H7 (cell line): ENCODE measurements around the gene ARSA. TPM values are rescaled to one million over a fixed set of nuclear protein-coding genes. Genes with fewer than 3 reads are reported as not detected.

Source experiments
- DNase-seq: peaks from one replicate; pipeline ENCODE4 v3.0.0; 2012
- H3K27me3 ChIP-seq: 2 replicates; pipeline ENCODE4 v1.6.0; 2011; ENCODE audit warnings: mild to moderate bottlenecking, low read length; ENCODE audit not compliant: control insufficient read depth, insufficient read depth
- H3K36me3 ChIP-seq: replicated peaks from 2 replicates; pipeline ENCODE4 v1.5.1; 2011; ENCODE audit warnings: low read length; ENCODE audit not compliant: control insufficient read depth, insufficient read depth
- H3K4me3 ChIP-seq: 2 replicates; pipeline ENCODE4 v1.5.1; 2011; ENCODE audit warnings: low read depth, mild to moderate bottlenecking, control low read depth, low read length, moderate library complexity; ENCODE audit not compliant: insufficient read depth
- total RNA-seq: library from RNA; depleted of rRNA; stranded (reverse); fragments of >200 nt; shearing (Covaris generic); gene quantifications from 2 replicates; pipeline ENCODE4 v1.2.3, GENCODE V29; 2014; rRNA removed

Gene ARSA
- total RNA-seq: 9.5 and 11.3 TPM in 2 replicates

DNA sequence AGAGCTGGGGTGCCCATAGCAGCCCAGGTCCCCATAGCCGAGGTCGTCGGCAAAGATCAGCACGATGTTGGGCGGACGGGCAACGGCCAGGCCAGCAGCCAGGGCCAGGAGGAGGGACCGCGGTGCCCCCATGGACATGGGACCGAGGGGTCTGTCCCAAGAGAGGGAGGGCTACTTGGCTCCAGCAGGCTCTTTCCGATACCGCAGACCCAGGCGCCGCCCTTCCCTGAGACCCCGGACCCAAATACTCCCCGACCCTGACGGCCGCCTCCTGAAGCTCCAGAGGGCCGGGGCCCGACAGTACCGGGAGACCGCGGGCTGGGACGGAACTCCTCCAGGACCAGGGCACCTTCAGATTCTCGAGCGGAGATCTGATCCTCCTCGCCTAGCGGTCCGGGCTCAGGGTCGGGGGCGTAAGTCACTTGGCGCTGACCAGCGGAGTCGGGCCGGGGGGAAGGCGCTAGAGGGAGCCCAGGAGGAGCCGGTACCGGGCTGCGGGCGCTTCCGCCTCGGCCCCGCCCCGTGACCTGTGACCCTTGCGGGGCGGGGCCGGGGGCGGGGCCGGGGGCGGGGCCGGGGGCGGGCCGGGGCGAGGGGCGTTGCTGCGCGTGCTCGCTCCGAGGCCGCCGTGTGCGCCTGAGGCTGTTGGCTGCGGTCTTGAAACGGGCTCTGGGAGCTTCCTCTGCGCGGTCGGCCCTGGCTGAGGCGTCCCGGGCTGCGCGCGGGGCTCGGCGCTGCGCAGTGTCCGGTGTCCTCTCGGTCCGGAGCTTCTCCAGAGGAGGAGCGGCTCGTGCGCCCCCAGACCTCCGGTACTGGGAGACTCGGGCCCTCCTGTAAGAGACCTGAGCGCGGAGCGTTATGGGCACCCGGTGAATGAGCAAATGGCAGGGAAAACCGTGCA, at the start of gene ARSA:
Gene ARSA, minus strand, starts transcription at position 511 of the 901 bp plus-strand sequence. Its CDS starts 373 bp downstream, at position 138.
- Histone ChIP-seq H3K36me3 (no peaks in the 10 kb centered on the region), H3K4me3 (peak within 1 kb of the TSS; percentile 71), H3K27me3 (peaks cover 4% of the 10 kb centered on the region)
- peak; percentile 98 for DNase-seq

DNA sequence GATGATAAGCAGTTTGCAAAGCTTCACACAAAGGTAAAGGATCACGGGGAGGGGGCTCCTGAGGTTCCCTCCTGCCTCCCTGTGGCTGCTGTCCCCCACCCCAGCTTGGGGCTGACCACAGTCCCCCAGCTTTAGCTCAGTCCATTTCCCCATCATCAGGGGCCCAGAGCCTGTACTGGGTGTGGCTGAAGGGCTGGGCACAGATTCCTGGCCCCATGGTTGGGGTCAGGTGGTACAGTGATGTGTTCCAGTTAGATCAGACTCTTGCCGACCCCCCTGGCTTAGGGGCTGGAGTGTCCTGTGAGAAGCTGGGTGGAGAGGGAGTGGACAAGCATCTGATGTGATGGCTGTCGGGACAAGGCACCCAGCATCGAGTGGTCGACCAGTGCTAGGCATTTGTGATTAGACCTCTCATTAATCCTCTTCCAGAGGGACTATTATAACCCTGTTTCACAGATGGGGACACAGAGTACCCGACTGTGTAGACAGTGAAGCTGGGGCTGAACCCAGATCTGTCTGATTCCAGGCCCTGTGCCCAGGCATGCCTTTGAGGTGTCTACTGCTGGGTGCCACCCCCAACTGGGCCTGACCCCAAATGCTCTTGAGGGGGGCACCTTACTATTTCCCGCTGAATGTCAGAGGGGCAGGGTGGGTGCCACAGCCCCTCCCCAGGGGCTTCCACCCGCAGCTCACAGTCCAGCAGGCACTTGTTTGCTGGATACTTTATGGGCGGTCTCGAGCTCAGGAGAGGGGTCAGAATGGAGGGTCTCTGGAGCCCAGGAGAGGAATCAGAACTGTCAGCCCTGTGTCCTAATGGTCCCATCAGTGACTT, 48.9 kb upstream of the ARSA start:
- Histone ChIP-seq H3K27me3 (peaks cover 30% of the 10 kb centered on the region), H3K36me3 (no peaks in the 10 kb centered on the region), H3K4me3 (no peak overlapping the region)
- DNase-seq: no peak

DNA sequence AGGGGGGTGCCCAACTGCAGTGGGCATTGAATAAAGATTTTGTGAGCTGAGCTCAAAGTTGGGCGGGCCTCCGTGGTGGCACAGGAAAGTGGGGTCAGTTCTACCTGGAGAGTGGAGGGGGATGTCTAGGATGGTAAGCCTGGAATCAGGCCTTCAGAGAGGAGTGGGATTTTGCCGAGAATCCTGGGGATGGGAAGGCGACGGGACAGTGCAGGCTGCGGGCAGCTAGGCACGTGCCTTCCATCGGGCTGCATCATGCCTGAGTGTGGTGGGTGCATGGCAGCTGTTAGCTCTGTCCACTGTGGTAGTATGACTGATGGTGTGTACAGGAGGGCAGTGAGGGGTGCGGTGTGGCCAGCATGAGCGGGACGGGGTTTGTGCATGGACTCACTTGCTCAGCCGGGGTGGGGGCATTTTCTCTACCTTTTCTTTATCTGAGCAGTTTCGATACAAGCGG, 48.3 kb upstream of the ARSA start:
- H3K27me3 ChIP-seq: peaks cover 36% of the 10 kb centered on the region
- no peak overlapping the region for H3K4me3 ChIP-seq
- no peaks in the 10 kb centered on the region for H3K36me3 ChIP-seq
- no peak for DNase-seq

DNA sequence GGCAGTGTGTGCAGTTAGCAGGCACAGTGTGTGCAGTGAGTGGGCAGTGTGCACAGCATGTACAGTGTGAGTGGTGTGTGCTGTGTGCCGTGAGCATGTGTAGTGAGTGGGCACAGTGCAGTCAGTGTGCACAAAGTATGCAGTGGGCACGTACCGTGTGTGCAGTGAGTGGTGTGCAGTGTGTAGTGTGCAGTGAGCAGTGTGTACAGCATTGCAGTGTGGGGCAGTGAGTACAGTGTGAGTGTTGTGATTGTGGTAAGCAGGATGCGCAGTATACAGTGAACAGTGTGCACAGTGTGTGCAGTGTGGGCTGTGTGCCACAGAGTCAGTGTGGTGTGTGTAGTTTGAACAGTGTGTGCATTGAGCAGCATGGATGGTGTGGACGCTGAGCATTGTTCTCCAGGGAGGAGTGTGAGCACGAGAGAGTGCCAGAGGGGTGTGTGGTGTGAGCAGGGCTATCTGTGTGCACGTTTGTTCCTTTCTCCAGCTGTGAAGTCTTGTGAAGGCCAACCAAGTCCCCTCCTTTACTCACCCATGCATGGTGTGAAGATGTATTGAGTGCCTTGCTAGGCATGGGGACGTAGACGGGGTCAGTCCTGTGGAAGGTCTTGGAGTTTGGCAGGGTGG, 47.7 kb upstream of the ARSA start:
- H3K36me3 ChIP-seq: no peaks in the 10 kb centered on the region
- no peak for DNase-seq
- H3K4me3 ChIP-seq: peak overlapping the region; percentile 51
- H3K27me3 ChIP-seq: peaks cover 36% of the 10 kb centered on the region

DNA sequence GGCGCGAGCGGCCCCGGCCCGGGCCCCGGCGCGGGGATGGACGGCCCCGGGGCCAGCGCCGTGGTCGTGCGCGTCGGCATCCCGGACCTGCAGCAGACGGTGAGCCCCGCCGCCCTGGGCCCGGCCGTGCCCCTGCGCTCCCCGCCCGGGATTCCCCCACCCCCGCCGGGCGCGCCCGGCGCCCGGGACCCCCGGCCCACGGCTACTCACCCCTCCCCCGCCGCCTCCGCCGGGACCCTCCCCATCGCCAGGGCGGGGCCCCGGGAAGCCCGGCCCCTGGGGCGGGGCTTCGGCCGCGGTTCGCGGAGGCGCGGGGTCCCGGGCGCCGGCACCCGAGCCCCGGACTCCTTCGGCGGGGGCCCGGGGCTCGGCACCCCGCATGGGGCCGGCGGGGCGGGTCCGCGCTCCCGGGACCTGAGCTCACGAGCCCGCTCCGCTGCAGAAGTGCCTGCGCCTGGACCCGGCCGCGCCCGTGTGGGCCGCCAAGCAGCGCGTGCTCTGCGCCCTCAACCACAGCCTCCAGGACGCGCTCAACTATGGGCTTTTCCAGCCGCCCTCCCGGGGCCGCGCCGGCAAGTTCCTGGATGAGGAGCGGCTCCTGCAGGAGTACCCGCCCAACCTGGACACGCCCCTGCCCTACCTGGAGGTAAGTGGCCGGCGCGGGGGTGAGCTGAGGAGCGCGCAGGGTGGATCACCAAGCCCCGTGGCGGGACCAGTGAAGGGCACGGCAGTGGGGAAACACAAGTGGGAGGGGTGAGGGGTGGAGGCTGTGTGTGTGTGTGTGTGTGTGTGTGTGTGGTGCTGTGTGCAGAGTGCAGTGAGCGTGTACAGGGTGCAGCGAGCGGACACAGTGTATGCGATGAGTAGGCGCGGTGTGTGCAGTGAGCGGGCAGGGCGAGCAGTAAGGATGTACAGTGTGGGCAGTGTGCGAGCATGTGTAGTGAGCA, 46.9 kb upstream of the ARSA start:
- Histone ChIP-seq H3K27me3 (peaks cover 36% of the 10 kb centered on the region), H3K4me3 (peak overlapping the region; percentile 51), H3K36me3 (no peaks in the 10 kb centered on the region)
- DNase-seq: peak; percentile 99

DNA sequence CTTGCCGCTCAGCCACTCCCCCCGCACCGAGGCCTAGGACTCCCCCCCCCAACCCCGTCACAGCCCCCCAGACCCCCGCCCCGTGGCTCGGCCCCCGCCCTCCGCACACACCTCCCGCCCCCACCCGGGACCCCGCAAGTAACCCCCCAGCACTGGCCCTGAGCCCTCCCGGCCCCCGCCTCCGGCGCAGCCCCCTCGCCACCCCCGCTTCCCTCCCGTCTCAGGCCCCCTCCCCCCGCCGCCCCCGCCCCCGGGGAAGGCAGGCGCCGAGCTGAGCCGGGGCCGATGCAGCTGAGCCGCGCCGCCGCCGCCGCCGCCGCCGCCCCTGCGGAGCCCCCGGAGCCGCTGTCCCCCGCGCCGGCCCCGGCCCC, 46.2 kb upstream of the ARSA start:
- no peaks in the 10 kb centered on the region for H3K36me3 ChIP-seq
- peak overlapping the region; percentile 53 for H3K4me3 ChIP-seq
- DNase-seq: peak; percentile 94
- H3K27me3 ChIP-seq: peaks cover 36% of the 10 kb centered on the region

DNA sequence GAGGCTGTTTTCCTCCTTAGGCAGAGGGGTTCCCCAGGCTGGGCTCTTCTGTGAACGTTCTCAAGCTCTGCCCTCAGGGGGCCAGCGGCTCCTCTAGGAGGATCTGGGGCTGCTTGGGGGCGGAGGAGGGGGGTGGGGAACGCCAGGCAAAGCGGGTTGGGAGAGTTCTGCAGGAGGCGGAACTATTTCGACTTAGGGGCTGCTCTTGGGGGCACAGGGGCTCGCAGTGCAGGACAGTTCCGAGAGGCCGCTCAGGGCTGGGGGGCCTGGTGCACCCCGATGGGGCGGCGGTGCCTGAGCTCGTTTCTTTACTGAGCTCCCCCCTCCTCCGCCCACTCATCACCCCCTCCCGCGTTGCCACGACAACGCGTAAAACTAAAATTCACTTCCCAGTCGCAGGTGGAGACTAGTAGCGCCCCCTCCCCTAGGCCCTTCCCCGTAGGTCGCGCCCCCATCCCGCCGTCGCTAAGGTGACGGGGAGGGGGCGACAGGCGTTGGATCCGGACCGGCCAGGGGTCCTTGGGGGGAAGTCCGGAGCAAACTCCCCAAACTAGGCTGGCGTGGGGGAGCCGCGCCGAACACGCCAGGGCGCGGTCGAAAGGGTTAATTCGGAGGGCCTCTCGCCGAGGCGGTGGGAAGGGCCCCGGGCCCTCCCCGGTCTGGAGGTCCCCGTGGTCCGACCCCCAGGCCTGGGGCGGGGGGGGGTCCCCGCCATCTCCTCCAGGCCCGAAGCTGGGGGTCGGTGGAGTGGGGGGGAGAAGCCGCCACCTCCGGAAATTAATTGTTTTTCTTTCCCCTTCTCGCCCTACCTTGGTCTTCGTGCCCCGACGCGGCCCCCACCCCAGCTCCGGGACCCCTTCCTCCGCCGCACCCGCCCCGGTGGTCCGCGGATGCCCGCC, 45.5 kb upstream of the ARSA start:
- Histone ChIP-seq H3K27me3 (peaks cover 36% of the 10 kb centered on the region), H3K4me3 (peak overlapping the region; percentile 53), H3K36me3 (no peaks in the 10 kb centered on the region)
- DNase-seq: peak; percentile 91

DNA sequence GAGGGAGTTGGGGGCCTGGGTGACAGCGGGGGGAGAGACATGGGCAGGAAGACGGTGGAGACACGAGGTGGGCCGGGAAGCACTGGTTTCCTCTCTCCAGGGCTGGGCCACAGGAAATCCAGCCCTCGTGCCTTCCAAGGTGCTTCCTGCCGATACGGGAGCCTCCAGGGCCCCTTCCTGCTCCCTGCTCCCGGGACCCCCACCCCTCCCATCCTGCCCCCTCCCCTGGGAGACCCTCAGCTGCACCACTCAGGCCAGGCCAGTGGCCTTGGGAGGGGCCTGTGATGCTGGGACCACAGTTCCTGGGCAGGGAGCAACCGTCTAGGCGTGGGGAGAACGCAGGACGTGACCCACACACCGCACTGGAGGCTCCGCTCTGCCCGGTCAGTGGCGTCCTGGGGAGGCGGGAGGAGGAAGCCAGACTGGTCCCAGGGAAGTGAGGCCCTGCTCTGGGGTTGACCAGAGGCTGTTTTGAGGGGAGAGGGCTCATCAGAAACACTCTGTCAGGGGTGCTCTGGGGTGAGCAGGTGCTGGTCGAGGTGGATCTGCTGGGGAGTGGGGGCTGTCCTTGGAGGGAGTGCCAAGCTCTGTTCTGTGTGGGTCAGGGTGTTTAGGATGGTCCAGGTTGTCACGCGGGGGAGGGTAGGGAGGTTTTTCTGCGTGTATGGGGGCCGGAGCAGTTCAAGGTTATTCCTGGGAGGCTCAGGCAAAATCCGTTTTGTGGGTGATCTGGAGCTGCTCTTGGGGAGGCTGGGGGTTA, 44.7 kb upstream of the ARSA start, which contains the start of gene SHANK3:
Gene SHANK3, plus strand, starts transcription at position 353 of the 760 bp plus-strand sequence.
- Histone ChIP-seq H3K27me3 (peaks cover 36% of the 10 kb centered on the region), H3K4me3 (peak within 1 kb of the TSS; percentile 53), H3K36me3 (no peaks in the 10 kb centered on the region)
- DNase-seq: peak; percentile 81

DNA sequence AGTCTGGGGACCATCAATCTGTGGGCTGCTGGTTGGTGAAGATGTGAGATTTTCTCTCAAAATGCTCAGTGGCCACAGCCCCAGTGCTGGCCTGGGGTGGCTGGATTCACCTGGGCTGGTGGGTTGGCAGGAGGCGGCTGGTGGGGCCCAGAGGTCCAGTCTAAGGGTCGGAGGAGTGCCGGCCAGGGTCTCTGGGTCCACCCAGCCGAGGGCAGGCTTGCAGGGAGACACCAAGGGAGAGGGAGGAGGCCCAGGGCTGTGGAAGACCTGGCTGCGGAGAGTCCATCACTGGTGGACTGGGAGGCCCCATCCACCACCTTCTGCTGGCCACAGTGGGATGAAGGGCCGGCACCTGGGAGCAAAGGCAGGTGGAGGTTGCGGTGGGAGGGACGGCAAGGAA, 44.1 kb upstream of the ARSA start:
- H3K36me3 ChIP-seq: no peaks in the 10 kb centered on the region
- no peak overlapping the region for H3K4me3 ChIP-seq
- DNase-seq: no peak
- peaks cover 36% of the 10 kb centered on the region for H3K27me3 ChIP-seq

DNA sequence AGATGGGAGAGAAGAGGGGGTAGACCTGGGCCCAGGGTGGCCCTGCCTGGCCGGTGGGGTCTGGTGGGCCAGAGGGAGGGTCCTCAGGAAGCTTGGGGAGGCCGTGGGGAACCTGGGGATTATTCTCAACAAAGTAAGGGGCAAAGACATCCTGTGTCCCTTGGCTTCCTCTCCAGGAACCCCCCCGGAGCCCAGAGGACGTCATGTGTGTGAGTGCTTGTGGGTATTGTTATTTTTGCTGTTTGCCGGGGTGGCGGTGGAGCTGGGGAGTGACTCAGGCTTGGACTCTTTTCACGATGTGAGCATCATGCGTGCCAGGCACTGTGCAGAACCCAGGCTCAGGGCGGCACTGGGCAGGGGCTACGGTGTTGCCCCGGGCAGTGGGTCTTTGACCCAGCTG, 43.7 kb upstream of the ARSA start:
- no peak overlapping the region for H3K4me3 ChIP-seq
- peak; percentile 49 for DNase-seq
- no peaks in the 10 kb centered on the region for H3K36me3 ChIP-seq
- peaks cover 36% of the 10 kb centered on the region for H3K27me3 ChIP-seq

DNA sequence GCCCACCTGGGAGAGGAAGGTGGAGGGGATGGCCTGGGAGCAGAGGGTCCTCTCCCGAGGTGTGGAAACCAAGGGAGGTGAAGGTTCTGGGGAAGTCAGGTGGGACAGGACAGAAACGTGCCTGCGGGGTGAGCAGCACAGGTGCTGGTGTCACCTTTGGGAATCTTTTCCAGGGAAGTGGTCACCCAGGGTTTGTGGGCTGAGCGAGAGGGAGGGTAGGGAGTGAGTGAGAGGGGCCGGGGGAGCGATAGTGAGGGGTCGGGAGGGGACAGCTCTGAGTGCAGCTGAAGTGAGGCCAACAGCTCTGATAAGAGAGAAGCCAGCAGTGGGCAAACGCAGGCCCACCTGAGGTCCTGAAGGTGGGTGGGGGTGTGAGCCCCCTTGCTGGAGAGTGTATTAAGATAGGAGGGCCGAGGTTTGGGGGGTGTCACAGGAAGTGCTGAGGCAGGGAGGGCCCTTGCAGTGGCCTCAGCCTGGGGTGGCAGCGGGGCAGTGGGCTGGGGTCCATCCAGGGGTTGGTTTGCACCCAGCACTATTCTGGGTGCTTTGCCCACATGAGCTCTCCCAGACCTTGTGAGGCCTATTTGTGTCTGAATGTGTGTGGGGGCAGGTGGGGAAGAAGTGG, 43.1 kb upstream of the ARSA start:
- DNase-seq: peak; percentile 63
- H3K4me3 ChIP-seq: no peak overlapping the region

DNA sequence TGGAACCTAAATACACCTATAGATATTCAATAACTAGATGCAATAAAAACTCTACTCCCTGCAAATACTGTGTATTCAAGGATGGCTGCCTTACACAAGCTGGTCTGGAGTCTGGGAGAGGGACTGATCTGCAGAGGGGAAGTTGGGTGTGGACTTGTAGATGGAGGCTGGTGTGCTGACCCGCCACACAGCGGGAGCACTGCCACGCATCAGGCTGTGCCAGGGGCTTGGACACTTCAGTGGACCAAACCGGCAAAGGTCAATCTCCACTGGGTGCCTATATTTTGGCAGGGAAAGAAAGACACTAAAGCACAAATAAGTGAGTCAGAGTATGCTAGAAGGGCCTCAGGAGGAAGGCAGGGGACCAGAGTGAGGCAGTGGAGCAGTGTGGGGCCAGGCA, 42.6 kb upstream of the ARSA start:
- DNase-seq: peak; percentile 37
- H3K4me3 ChIP-seq: no peak overlapping the region
- H3K27me3 ChIP-seq: peaks cover 28% of the 10 kb centered on the region
- no peaks in the 10 kb centered on the region for H3K36me3 ChIP-seq

More for the DNA sequence above, 43.1 kb upstream of the ARSA start:
- no peaks in the 10 kb centered on the region for H3K36me3 ChIP-seq
- H3K27me3 ChIP-seq: peaks cover 32% of the 10 kb centered on the region
